H9 (cell line): ENCODE measurements around the gene STK25. TPM values are rescaled to one million over a fixed set of nuclear protein-coding genes. Genes with fewer than 3 reads are reported as not detected.

Experiments used
- DNase-seq: peaks from one replicate; pipeline ENCODE4 v3.0.0-alpha.2; 2017
- H2AFZ ChIP-seq: one replicate; pipeline ENCODE4 v1.6.1; 2013; ENCODE audit warnings: mild to moderate bottlenecking, low read length, control low read depth, moderate library complexity
- H2AK5ac ChIP-seq: 2 replicates; pipeline ENCODE4 v1.6.1; 2013; ENCODE audit warnings: low read length, control low read depth, mixed read lengths; ENCODE audit not compliant: insufficient read length
- H2BK120ac ChIP-seq: one replicate; pipeline ENCODE4 v1.6.1; 2013; ENCODE audit warnings: low read depth, mild to moderate bottlenecking, low read length, control low read depth, inconsistent platforms; ENCODE audit not compliant: poor library complexity, severe bottlenecking
- H2BK12ac ChIP-seq: 2 replicates; pipeline ENCODE4 v1.6.1; 2013; ENCODE audit warnings: low read length, control low read depth, mixed read lengths, low read depth; ENCODE audit not compliant: insufficient read length
- H2BK15ac ChIP-seq: 2 replicates; pipeline ENCODE4 v1.6.1; 2013; ENCODE audit warnings: low read depth, low read length, control low read depth
- H2BK20ac ChIP-seq: one replicate; pipeline ENCODE4 v1.6.1; 2013; ENCODE audit warnings: low read depth, mild to moderate bottlenecking, low read length, control low read depth, inconsistent platforms; ENCODE audit not compliant: poor library complexity, severe bottlenecking
- H2BK5ac ChIP-seq: 2 replicates; pipeline ENCODE4 v1.6.1; 2013; ENCODE audit warnings: low read length, control low read depth, mixed read lengths; ENCODE audit not compliant: insufficient read length
- H3K14ac ChIP-seq: 2 replicates; pipeline ENCODE4 v1.6.1; 2013; ENCODE audit warnings: low read length, control low read depth; ENCODE audit not compliant: insufficient read depth
- H3K18ac ChIP-seq: 2 replicates; pipeline ENCODE4 v1.6.1; 2013; ENCODE audit warnings: low read depth, mild to moderate bottlenecking, mixed read lengths, low read length, control low read depth; ENCODE audit not compliant: insufficient read length
- H3K23ac ChIP-seq: 2 replicates; pipeline ENCODE4 v1.6.1; 2013; ENCODE audit warnings: low read length, control low read depth, mixed read lengths, low read depth; ENCODE audit not compliant: insufficient read length
- H3K23me2 ChIP-seq: 2 replicates; pipeline ENCODE4 v1.6.1; 2013; ENCODE audit warnings: low read depth, mild to moderate bottlenecking, mixed read lengths, low read length, control low read depth; ENCODE audit not compliant: insufficient read length, poor library complexity, severe bottlenecking
- H3K27ac ChIP-seq: 2 replicates; pipeline ENCODE4 v1.5.1; 2013; ENCODE audit warnings: low read length, control low read depth, mixed read lengths, low read depth; ENCODE audit not compliant: insufficient read length
- H3K27me3 ChIP-seq: 2 replicates; pipeline ENCODE4 v1.6.1; 2013; ENCODE audit warnings: low read length, control low read depth, inconsistent platforms; ENCODE audit not compliant: insufficient read depth
- H3K4ac ChIP-seq: 2 replicates; pipeline ENCODE4 v1.6.1; 2013; ENCODE audit warnings: low read depth, mild to moderate bottlenecking, control low read depth, inconsistent platforms, low read length, moderate library complexity
- H3K4me1 ChIP-seq: 2 replicates; pipeline ENCODE4 v1.6.1; 2013; ENCODE audit warnings: low read length, control low read depth, inconsistent platforms; ENCODE audit not compliant: insufficient read depth
- H3K4me2 ChIP-seq: 2 replicates; pipeline ENCODE4 v1.6.1; 2013; ENCODE audit warnings: low read length, control low read depth, mixed read lengths; ENCODE audit not compliant: insufficient read length, insufficient read depth
- H3K56ac ChIP-seq: 2 replicates; pipeline ENCODE4 v1.6.1; 2013; ENCODE audit warnings: low read depth, mild to moderate bottlenecking, mixed read lengths, low read length, control low read depth; ENCODE audit not compliant: insufficient read length
- H3K79me1 ChIP-seq: 2 replicates; pipeline ENCODE4 v1.6.1; 2013; ENCODE audit warnings: low read depth, mild to moderate bottlenecking, moderate library complexity, low read length, control low read depth, inconsistent platforms; ENCODE audit not compliant: insufficient read depth, poor library complexity, severe bottlenecking
- H3K79me2 ChIP-seq: 2 replicates; pipeline ENCODE4 v1.6.1; 2013; ENCODE audit warnings: low read length, control low read depth, inconsistent platforms; ENCODE audit not compliant: insufficient read depth
- H3K9ac ChIP-seq: 2 replicates; pipeline ENCODE4 v1.6.1; 2013; ENCODE audit warnings: low read length, control low read depth, mixed read lengths; ENCODE audit not compliant: insufficient read length; ENCODE audit errors: extremely low read depth
- H3K9me3 ChIP-seq: one replicate; pipeline ENCODE4 v1.6.1; 2013; ENCODE audit warnings: low read depth, low read length, inconsistent platforms; ENCODE audit not compliant: control insufficient read depth
- H3T11ph ChIP-seq: one replicate; pipeline ENCODE4 v1.6.1; 2013; ENCODE audit warnings: mild to moderate bottlenecking, low read length, control low read depth, inconsistent platforms
- H4K20me1 ChIP-seq: one replicate; pipeline ENCODE4 v1.6.1; 2013; ENCODE audit not compliant: control insufficient read depth, insufficient read length, insufficient read depth
- H4K5ac ChIP-seq: 2 replicates; pipeline ENCODE4 v1.6.1; 2013; ENCODE audit warnings: low read depth, mild to moderate bottlenecking, mixed read lengths, low read length, control low read depth; ENCODE audit not compliant: insufficient read length
- H4K8ac ChIP-seq: replicated peaks from 2 replicates; pipeline ENCODE4 v1.6.1; 2013; ENCODE audit warnings: low read length, control low read depth, mixed read lengths, low read depth; ENCODE audit not compliant: insufficient read length
- H4K91ac ChIP-seq: 2 replicates; pipeline ENCODE4 v1.6.1; 2013; ENCODE audit warnings: low read depth, mild to moderate bottlenecking, moderate library complexity, mixed read lengths, low read length, control low read depth; ENCODE audit not compliant: insufficient read length
- H3K27ac Mint-ChIP-seq, 3 experiments: 2 replicates in 2 of 3; 3 replicates in 1 of 3; pipeline ENCODE4 v1.8.0; 2020 to 2021; ENCODE audit warnings: mixed read lengths in 3 of 3, mild to moderate bottlenecking in 1 of 3, moderate library complexity in 1 of 3
- H3K27me3 Mint-ChIP-seq: 2 replicates; pipeline ENCODE4 v1.8.0; 2021; ENCODE audit warnings: low read depth, mild to moderate bottlenecking, moderate library complexity, mixed read lengths
- H3K36me3 Mint-ChIP-seq, 3 experiments: 2 replicates in 2 of 3; 3 replicates in 1 of 3; pipeline ENCODE4 v1.8.0; 2020 to 2021; ENCODE audit warnings: low read depth in 3 of 3, mixed read lengths in 3 of 3; ENCODE audit not compliant: insufficient read depth in 1 of 3
- H3K4me1 Mint-ChIP-seq, 2 experiments: 2 replicates each; pipeline ENCODE4 v1.8.0; 2020; ENCODE audit warnings: mixed read lengths in 2 of 2
- H3K4me3 Mint-ChIP-seq, 2 experiments: 2 replicates in 1 of 2; 3 replicates in 1 of 2; pipeline ENCODE4 v1.8.0; 2020 to 2021; ENCODE audit warnings: mild to moderate bottlenecking in 2 of 2, mixed read lengths in 2 of 2, moderate library complexity in 1 of 2
- H3K9me3 Mint-ChIP-seq, 2 experiments: 2 replicates in 1 of 2; 3 replicates in 1 of 2; pipeline ENCODE4 v1.8.0; 2020; ENCODE audit warnings: mild to moderate bottlenecking in 2 of 2, mixed read lengths in 2 of 2, moderate library complexity in 1 of 2
- WGBS: extraction: QIAGEN DNeasy Blood & Tissue Kit; methylation state at CpG from one replicate; pipeline ENCODE4 v1.1.7; 2013; ENCODE audit warnings: missing lambda C conversion rate, low lambda C conversion rate, mixed read lengths; ENCODE audit not compliant: insufficient read length; ENCODE audit errors: extremely low coverage; 5-methylcytosine and 5-hydroxymethylcytosine counted together
- total RNA-seq: library from RNA; stranded (reverse); gene quantifications from 2 replicates; pipeline ENCODE4 v1.2.1, GENCODE V29; 2021
- TF ChIP-seq, protein P1 (sequence below): fragments of 200-600 bp; sonication (generic); conservative IDR thresholded peaks from 3 replicates; pipeline ENCODE4 v1.8.0; 2021; ENCODE audit warnings: antibody characterized with exemption, mild to moderate bottlenecking

STK25 gene
- total RNA-seq, 1 experiment from 2014 or later, result 189 TPM

DNA sequence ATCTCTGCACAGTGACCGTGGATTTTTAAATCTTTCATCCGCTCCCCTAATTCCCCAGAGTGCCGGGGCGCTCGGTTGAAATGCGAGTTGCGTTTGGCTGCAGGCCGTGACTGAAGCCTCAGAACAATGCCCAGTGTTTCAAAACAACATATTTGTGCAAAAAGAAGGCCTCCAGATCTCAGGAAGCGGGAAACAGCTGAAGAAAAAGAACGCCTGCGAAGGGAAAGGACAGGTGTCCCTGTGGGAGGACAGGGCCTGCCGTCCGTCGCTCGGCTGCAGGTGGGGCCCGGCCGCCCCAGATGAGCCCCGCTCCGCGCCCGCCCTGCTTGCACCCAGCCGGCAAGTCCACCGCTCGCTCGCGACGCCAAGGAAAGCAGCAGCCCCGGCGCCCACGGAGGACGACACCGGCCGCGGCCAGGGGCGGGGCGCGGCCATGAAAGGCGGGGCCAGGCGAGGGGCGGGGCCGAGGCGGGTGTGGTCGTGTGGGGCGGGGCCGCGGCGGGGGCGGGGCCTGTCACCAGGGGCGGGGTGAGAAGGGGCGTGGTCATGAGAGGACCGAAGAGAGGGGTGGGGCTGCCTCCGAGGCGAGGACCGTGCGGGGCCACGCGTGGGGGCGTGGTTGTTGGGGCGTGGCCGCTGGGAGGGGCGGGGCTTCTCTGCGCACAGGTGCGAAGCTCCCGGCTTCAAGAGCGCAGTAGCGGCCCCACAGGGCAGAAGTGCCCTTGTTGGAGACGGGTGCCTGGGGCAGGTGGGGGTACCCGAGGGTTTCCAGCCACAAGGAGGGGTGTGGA is 32.6 kb upstream of the STK25 start:
- Histone ChIP-seq H2BK20ac (no peak overlapping the region), H3K18ac (no peak overlapping the region), H3K27ac (no peak overlapping the region), H2AFZ (no peak overlapping the region), H4K8ac (no peak overlapping the region), H3T11ph (no peak overlapping the region), H2AK5ac (no peak overlapping the region), H3K56ac (no peak overlapping the region), H3K4ac (no peak overlapping the region), H3K9me3 (no peaks in the 10 kb centered on the region), H3K23ac (no peak overlapping the region), H2BK15ac (no peak overlapping the region), H2BK12ac (no peak overlapping the region), H3K4me1 (no peaks in the 10 kb centered on the region), H3K79me1 (no peaks in the 10 kb centered on the region), H3K27me3 (peaks cover 16% of the 10 kb centered on the region; the same call in 1 of the 2 replicates), H2BK5ac (no peak overlapping the region), H3K9ac (no peak overlapping the region), H3K4me2 (peak overlapping the region; percentile 49), H4K5ac (no peak overlapping the region), H3K23me2 (peaks cover 11% of the 10 kb centered on the region), H4K91ac (no peak overlapping the region), H2BK120ac (no peak overlapping the region), H4K20me1 (no peaks in the 10 kb centered on the region), H3K79me2 (no peaks in the 10 kb centered on the region), H3K14ac (peak overlapping the region; percentile 70; the same call in 1 of the 2 replicates)
- peaks cover 2% of the 10 kb centered on the region in 2 experiments; a peak in 1 of 5 replicates for H3K9me3 Mint-ChIP-seq
- TF ChIP-seq, protein P1, sequence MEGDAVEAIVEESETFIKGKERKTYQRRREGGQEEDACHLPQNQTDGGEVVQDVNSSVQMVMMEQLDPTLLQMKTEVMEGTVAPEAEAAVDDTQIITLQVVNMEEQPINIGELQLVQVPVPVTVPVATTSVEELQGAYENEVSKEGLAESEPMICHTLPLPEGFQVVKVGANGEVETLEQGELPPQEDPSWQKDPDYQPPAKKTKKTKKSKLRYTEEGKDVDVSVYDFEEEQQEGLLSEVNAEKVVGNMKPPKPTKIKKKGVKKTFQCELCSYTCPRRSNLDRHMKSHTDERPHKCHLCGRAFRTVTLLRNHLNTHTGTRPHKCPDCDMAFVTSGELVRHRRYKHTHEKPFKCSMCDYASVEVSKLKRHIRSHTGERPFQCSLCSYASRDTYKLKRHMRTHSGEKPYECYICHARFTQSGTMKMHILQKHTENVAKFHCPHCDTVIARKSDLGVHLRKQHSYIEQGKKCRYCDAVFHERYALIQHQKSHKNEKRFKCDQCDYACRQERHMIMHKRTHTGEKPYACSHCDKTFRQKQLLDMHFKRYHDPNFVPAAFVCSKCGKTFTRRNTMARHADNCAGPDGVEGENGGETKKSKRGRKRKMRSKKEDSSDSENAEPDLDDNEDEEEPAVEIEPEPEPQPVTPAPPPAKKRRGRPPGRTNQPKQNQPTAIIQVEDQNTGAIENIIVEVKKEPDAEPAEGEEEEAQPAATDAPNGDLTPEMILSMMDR, result no peak
- WGBS, result no CpG with 5 or more reads among the region's 68 CpGs
- peak overlapping the region; percentile 63 to 84 for H3K4me3 Mint-ChIP-seq
- H3K27ac Mint-ChIP-seq, result peak overlapping the region in 1 of 3 experiments; percentile 77; a peak in 3 of 7 replicates
- H3K4me1 Mint-ChIP-seq, result peaks cover 3 to 13% of the 10 kb centered on the region in 2 experiments; a peak in 3 of 4 replicates
- peak; percentile 95 for DNase-seq
- no peaks in the 10 kb centered on the region for H3K36me3 Mint-ChIP-seq
- H3K27me3 Mint-ChIP-seq, result peaks cover 48% of the 10 kb centered on the region
